ENCODE results near the gene CYB5R3.
"Not testable (repeated sequence)": the region's sequence is repeated elsewhere in the genome, so short reads cannot be mapped to it uniquely, and the experiment has no call there.

CYB5R3 gene

DNA sequence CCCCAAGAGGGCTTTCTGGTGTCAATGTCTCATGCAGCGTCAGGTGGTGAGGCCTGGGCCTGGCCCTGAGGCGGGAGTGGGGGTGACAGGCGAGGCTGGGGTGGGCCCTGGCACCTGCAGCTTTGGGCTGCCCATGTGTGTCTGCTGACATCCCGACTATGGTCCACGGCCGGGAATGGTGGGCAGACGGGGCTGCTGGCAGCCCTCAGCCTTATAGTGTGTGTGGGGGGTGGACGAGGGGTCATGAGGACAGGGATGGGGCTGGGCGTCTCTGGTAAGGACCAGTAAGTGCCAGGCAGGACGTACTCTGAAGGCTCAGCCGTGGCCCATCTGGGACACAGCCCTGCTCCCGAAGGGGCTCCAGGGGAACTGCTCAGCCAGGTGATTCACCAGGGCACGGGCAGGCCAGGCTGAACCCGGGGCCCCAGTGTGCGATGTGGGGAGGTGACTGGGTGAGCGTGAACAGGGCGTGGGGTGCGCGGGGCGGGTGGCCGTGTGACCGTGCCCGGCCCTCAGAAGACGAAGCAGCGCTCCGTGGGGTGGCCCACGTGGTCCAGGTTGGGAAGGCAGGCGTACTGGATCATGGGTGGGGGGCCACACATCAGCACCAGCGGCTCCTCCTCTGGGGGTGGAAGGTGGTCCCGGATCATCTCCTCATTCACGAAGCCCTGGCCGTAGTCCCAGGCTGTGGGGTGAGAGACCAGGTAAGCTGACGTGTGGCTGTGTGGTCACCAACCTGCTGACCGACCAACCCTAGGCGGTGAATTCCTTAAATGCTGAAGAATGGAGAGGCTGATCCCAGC lies 29.7 kb downstream of the CYB5R3 start:
- Histone ChIP-seq H4K8ac (ENCODE audit: low read depth, low read length) (no peak overlapping the region), H3K56ac (ENCODE audit: low read length) (no peak overlapping the region), H3K4me2 (ENCODE audit: low read length) (no peak overlapping the region), H3K4ac (ENCODE audit: low read depth, low read length) (no peak overlapping the region), H2AK5ac (ENCODE audit: low read length) (no peak overlapping the region), H3K27ac (ENCODE audit: low read depth, low read length) (no peak overlapping the region), H3K23ac (ENCODE audit: low read length) (no peak overlapping the region), H3K4me3 (ENCODE audit: low read length) (no peak overlapping the region), H3K79me2 (ENCODE audit: control insufficient read depth, insufficient read depth, low read length) (no peaks in the 10 kb centered on the region), H3K9ac (ENCODE audit: low read length) (no peak overlapping the region), H2BK15ac (replicated peaks; ENCODE audit: low read depth) (no peak overlapping the region), H4K5ac (ENCODE audit: low read length) (no peak overlapping the region), H2BK120ac (ENCODE audit: low read depth, low read length) (no peak overlapping the region), H3K4me1 (ENCODE audit: control insufficient read depth, low read depth, low read length) (no peaks in the 10 kb centered on the region), H3K36me3 (ENCODE audit: control insufficient read depth, insufficient read depth, low read length) (peaks cover 2% of the 10 kb centered on the region), H2BK5ac (ENCODE audit: low read length) (no peak overlapping the region), H3K79me1 (ENCODE audit: low read length) (no peaks in the 10 kb centered on the region), H3K18ac (ENCODE audit: low read length) (no peak overlapping the region), H3K27me3 (ENCODE audit: insufficient read depth, low read length, poor library complexity) (no peaks in the 10 kb centered on the region)
- no CpG with 5 or more reads among the region's 35 CpGs for WGBS (ENCODE audit: extremely low coverage, insufficient coverage, low lambda C conversion rate)
- no peak for DNase-seq

DNA sequence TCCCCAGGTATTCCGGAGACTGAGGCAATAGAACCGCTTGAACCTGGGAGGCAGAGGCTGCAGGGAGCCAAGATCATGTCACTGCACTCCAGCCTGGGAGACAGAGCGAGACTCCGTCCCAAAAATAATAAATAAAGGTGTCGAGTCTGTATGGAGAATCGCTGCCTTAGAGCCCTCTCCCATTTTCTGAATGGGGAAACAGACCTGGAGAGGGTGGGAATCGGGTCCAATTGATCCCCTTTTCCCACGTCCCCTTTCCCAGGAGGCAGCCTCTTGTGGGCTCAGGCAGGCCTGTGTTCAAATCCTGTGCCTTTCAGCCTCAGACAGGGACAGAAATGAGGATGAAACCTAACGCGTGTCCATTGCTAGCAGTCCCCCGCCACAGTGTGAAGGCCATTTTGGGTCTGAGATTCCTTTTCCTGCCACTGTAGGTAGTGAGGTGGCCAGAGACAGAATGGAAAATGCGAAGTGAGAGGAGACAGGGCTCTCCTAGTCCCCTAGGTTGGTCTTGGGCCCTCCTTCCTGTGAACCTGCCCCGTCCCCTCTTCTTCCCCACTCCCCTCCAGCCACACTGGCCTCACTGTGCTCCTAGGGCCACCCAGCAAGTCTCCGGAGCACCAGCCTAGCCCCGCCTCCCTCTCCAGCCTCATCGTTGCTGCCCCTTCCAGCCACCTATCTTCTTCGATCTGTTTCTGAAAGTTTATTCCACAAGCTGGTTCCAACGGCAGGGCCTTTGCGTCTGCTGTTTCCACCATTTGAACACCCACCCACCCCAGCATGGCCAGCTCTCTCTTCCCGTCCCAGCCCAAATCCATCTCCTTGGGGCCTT lies 31.8 kb downstream of the CYB5R3 start:
- WGBS (ENCODE audit: extremely low coverage, insufficient coverage, low lambda C conversion rate), result no CpG with 5 or more reads among the region's 20 CpGs
- no peak overlapping the region for H2BK5ac ChIP-seq (ENCODE audit: low read length)
- no peak overlapping the region for H3K4me2 ChIP-seq (ENCODE audit: low read length)
- DNase-seq, result no peak
- peaks cover 3% of the 10 kb centered on the region for H3K79me1 ChIP-seq (ENCODE audit: low read length)
- no peak overlapping the region for H2BK120ac ChIP-seq (ENCODE audit: low read depth, low read length)
- no peak overlapping the region for H3K4ac ChIP-seq (ENCODE audit: low read depth, low read length)
- H3K18ac ChIP-seq (ENCODE audit: low read length), result no peak overlapping the region
- no peak overlapping the region for H2AK5ac ChIP-seq (ENCODE audit: low read length)
- no peak overlapping the region for H3K23ac ChIP-seq (ENCODE audit: low read length)
- no peak overlapping the region for H4K5ac ChIP-seq (ENCODE audit: low read length)
- peak overlapping the region; percentile 60 for H3K56ac ChIP-seq (ENCODE audit: low read length)
- H2BK15ac ChIP-seq (replicated peaks; ENCODE audit: low read depth), result no peak overlapping the region
- H4K8ac ChIP-seq (ENCODE audit: low read depth, low read length), result no peak overlapping the region
- peaks cover 20% of the 10 kb centered on the region for H3K79me2 ChIP-seq (ENCODE audit: control insufficient read depth, insufficient read depth, low read length)
- H3K27ac ChIP-seq (ENCODE audit: low read depth, low read length), result no peak overlapping the region
- no peaks in the 10 kb centered on the region for H3K36me3 ChIP-seq (ENCODE audit: control insufficient read depth, insufficient read depth, low read length)
- H3K27me3 ChIP-seq (ENCODE audit: insufficient read depth, low read length, poor library complexity), result no peaks in the 10 kb centered on the region
- H3K4me3 ChIP-seq (ENCODE audit: low read length), result no peak overlapping the region
- H3K9ac ChIP-seq (ENCODE audit: low read length), result peak overlapping the region; percentile 32
- no peaks in the 10 kb centered on the region for H3K4me1 ChIP-seq (ENCODE audit: control insufficient read depth, low read depth, low read length)

DNA sequence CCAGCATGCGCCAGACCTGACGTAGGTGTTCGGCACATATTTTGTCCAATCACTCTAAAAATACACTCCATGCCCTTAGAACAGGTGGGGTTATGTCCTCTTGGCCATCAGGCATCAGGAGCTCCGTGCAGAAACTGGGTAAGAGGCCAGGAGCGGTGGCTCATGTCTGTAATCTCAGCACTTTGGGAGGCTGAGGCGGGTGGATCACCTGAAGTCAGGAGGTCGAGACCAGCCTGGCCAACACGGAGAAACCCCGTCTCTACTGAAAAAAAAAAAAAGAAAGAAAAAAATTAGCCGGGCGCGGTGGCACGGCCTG lies 33.4 kb downstream of the CYB5R3 start:
- H4K5ac ChIP-seq (ENCODE audit: low read length); H4K8ac ChIP-seq (ENCODE audit: low read depth, low read length); H3K36me3 ChIP-seq (ENCODE audit: control insufficient read depth, insufficient read depth, low read length); H2BK15ac ChIP-seq (replicated peaks; ENCODE audit: low read depth); H3K23ac ChIP-seq (ENCODE audit: low read length); H3K4me1 ChIP-seq (ENCODE audit: control insufficient read depth, low read depth, low read length); H3K4me3 ChIP-seq (ENCODE audit: low read length); H3K79me1 ChIP-seq (ENCODE audit: low read length); H3K27me3 ChIP-seq (ENCODE audit: insufficient read depth, low read length, poor library complexity); H2BK5ac ChIP-seq (ENCODE audit: low read length); H3K4ac ChIP-seq (ENCODE audit: low read depth, low read length); H2BK120ac ChIP-seq (ENCODE audit: low read depth, low read length); DNase-seq; H2AK5ac ChIP-seq (ENCODE audit: low read length); H3K18ac ChIP-seq (ENCODE audit: low read length); H3K56ac ChIP-seq (ENCODE audit: low read length); H3K27ac ChIP-seq (ENCODE audit: low read depth, low read length); H3K4me2 ChIP-seq (ENCODE audit: low read length): not testable (repeated sequence)
- Histone ChIP-seq H3K9ac (ENCODE audit: low read length) (peak overlapping the region; percentile 17), H3K79me2 (ENCODE audit: control insufficient read depth, insufficient read depth, low read length) (peaks cover 35% of the 10 kb centered on the region)
- no CpG with 5 or more reads among the region's 13 CpGs for WGBS (ENCODE audit: extremely low coverage, insufficient coverage, low lambda C conversion rate)

DNA sequence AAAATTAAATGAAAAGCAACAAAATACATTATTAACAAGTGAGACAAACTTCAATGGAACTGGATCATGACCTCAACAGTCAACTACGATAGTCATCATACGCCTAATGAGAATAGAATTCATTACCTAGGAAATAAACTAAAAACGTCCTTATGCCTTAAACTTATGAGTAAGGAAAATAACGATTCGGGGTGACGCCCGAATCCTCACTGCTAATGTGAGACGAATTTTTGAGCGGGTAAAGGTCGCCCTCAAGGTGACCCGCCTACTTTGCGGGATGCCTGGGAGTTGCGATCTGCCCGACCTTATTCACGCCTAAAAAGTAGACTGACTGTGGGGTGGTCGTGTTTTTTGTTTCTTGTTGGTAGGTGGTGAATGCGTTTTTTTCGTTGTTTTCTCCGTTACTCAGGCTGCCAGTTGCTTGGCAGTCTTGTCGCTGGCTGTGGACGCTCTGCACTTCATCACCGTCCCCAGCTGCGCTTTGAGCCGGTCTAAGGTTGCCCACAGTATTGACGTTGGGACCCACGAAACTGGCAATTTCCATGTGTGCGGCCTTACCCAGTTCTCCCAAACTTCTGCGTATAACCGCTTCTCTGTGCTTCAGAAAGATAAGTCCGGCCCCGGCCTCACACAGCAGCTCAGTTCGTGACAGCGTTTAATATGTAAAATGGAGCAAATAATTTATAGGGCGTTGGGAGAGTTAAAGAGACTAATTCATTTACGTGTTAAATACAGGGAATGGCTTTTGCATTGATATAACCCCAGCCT lies 33.9 kb downstream of the CYB5R3 start:
- Histone ChIP-seq H3K4me1 (ENCODE audit: control insufficient read depth, low read depth, low read length) (no peaks in the 10 kb centered on the region), H3K36me3 (ENCODE audit: control insufficient read depth, insufficient read depth, low read length) (peaks cover under 1% of the 10 kb centered on the region), H3K18ac (ENCODE audit: low read length) (no peak overlapping the region), H2BK5ac (ENCODE audit: low read length) (peak overlapping the region; percentile 7), H3K27me3 (ENCODE audit: insufficient read depth, low read length, poor library complexity) (no peaks in the 10 kb centered on the region), H3K79me2 (ENCODE audit: control insufficient read depth, insufficient read depth, low read length) (peaks cover 40% of the 10 kb centered on the region), H4K8ac (ENCODE audit: low read depth, low read length) (no peak overlapping the region), H3K23ac (ENCODE audit: low read length) (no peak overlapping the region), H3K4me2 (ENCODE audit: low read length) (no peak overlapping the region), H3K4ac (ENCODE audit: low read depth, low read length) (no peak overlapping the region), H3K56ac (ENCODE audit: low read length) (no peak overlapping the region), H3K9ac (ENCODE audit: low read length) (peak overlapping the region; percentile 17), H2AK5ac (ENCODE audit: low read length) (no peak overlapping the region), H4K5ac (ENCODE audit: low read length) (no peak overlapping the region), H3K27ac (ENCODE audit: low read depth, low read length) (no peak overlapping the region), H2BK15ac (replicated peaks; ENCODE audit: low read depth) (no peak overlapping the region), H2BK120ac (ENCODE audit: low read depth, low read length) (no peak overlapping the region), H3K4me3 (ENCODE audit: low read length) (no peak overlapping the region), H3K79me1 (ENCODE audit: low read length) (peaks cover 6% of the 10 kb centered on the region)
- no CpG with 5 or more reads among the region's 35 CpGs for WGBS (ENCODE audit: extremely low coverage, insufficient coverage, low lambda C conversion rate)
- peak; percentile 100 for DNase-seq

DNA sequence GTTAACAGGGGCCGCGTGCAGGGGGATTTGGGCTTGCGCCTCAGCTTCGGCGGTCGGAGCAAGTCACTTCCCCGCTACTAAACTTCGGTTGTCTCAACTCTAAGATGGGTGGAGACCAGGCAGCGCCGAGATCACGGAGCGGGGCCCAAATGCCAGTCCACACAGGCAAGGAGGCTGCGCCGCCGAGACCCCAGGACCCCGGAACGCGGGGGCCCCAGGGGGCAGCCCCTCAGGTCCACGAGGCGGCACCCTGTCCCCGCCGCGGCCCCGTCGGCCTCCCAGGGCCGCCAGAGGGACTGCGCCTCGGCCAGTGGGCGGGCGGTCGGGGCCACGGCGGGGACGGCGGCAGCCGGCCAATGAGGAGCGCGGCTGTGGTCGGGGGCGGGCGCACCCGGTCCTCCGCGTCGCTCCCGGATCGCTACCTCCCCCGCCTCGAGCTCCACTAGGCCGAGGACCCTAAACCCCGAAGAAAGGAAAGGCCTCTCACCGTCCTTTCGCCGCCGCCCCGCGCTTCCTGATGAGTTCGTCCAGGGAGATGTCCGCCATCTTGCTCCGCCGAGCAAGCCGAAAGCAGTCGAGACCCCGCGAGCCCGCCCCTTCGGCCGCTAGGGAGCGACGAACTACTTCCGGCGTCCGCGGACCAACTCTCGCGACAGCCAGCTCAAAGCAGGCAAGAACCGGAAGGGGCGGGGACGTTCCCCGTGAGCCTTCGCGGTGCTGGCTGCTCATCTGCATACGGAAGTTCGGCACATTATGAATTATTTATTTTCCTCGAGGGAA lies 34.7 kb downstream of the CYB5R3 start, which contains the start of gene POLDIP3:
Gene POLDIP3, minus strand, starts transcription at position 572 of the 780 bp plus-strand sequence. Its CDS starts 26 bp downstream, at position 546.
- peak within 1 kb of the TSS; percentile 88 for H3K4me2 ChIP-seq (ENCODE audit: low read length)
- H3K79me1 ChIP-seq (ENCODE audit: low read length), result peaks cover 7% of the 10 kb centered on the region
- no peak within 1 kb of the TSS for H4K5ac ChIP-seq (ENCODE audit: low read length)
- H3K79me2 ChIP-seq (ENCODE audit: control insufficient read depth, insufficient read depth, low read length), result peaks cover 45% of the 10 kb centered on the region
- peak; percentile 99 for DNase-seq
- H2BK15ac ChIP-seq (replicated peaks; ENCODE audit: low read depth), result no peak within 1 kb of the TSS
- H4K8ac ChIP-seq (ENCODE audit: low read depth, low read length), result peak within 1 kb of the TSS; percentile 58
- H3K27me3 ChIP-seq (ENCODE audit: insufficient read depth, low read length, poor library complexity), result no peaks in the 10 kb centered on the region
- H2AK5ac ChIP-seq (ENCODE audit: low read length), result peak within 1 kb of the TSS; percentile 51
- H2BK5ac ChIP-seq (ENCODE audit: low read length), result peak within 1 kb of the TSS; percentile 51
- no CpG with 5 or more reads among the region's 85 CpGs for WGBS (ENCODE audit: extremely low coverage, insufficient coverage, low lambda C conversion rate)
- H3K23ac ChIP-seq (ENCODE audit: low read length), result peak within 1 kb of the TSS; percentile 95
- peak within 1 kb of the TSS; percentile 67 for H3K4me3 ChIP-seq (ENCODE audit: low read length)
- H3K4ac ChIP-seq (ENCODE audit: low read depth, low read length), result peak within 1 kb of the TSS; percentile 98
- peak within 1 kb of the TSS; percentile 56 for H2BK120ac ChIP-seq (ENCODE audit: low read depth, low read length)
- peak within 1 kb of the TSS; percentile 97 for H3K56ac ChIP-seq (ENCODE audit: low read length)
- peak within 1 kb of the TSS; percentile 91 for H3K27ac ChIP-seq (ENCODE audit: low read depth, low read length)
- H3K4me1 ChIP-seq (ENCODE audit: control insufficient read depth, low read depth, low read length), result no peaks in the 10 kb centered on the region
- H3K36me3 ChIP-seq (ENCODE audit: control insufficient read depth, insufficient read depth, low read length), result peaks cover 2% of the 10 kb centered on the region
- H3K18ac ChIP-seq (ENCODE audit: low read length), result peak within 1 kb of the TSS; percentile 18
- peak within 1 kb of the TSS; percentile 100 for H3K9ac ChIP-seq (ENCODE audit: low read length)

Measured in mesendoderm (in vitro differentiated cells).